ENCODE measurements around the gene STYXL2. TPM values are rescaled to one million over a fixed set of nuclear protein-coding genes. Genes with fewer than 3 reads are reported as not detected.
A peak's percentile ranks its signal among the peaks of the same experiment; 100 is the strongest.

The STYXL2 gene
- total and polyA plus RNA-seq, 2 of the 8 experiments (the other 6 are each of a cell fraction or from before 2014, with no cell fraction given): 0.09 to 0.22 TPM

DNA sequence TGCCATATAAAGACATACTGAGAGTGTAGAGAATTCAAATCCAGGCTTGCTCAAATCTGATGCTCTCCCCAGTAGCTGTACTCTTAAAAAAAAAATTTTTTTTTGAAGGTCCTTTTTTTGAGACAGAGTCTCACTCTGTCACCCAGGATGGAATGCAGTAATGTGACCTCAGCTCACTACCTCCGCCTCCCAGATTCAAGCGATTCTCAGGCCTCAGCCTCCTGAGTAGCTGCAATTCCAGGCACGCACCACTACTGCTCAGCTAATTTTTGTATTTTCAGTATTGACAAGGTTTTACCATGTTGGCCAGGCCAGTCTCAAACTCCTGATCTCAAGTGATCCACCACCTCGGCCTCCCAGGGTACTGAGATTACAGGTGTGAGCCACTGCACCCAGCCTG, 28.7 kb downstream of the STYXL2 start:
- FAIRE-seq (no peak), DNase-seq (ENCODE audit: low read depth in 1 of 2, low spot score in 2 of 2) (peak in 1 of 2 experiments; percentile 41)
- H2BK5ac ChIP-seq (ENCODE audit: low read depth, low read length): no peak overlapping the region
- H3K4me2 ChIP-seq (ENCODE audit: insufficient read depth in 1 of 2, low read depth in 2 of 2, low read length in 2 of 2): peak overlapping the region in 1 of 2 experiments; percentile 79; a peak in 2 of 4 replicates
- no peaks in the 10 kb centered on the region for H3K9me3 ChIP-seq (ENCODE audit: insufficient read depth in 2 of 2, low read depth in 1 of 2, low read length in 1 of 2)
- no peak overlapping the region for H3K23ac ChIP-seq (ENCODE audit: insufficient read length)
- no peak overlapping the region for H3K4ac ChIP-seq (replicated peaks; ENCODE audit: insufficient read length, low read depth, low read length)
- H2BK12ac ChIP-seq (ENCODE audit: low read depth, low read length): no peak overlapping the region
- no peak overlapping the region for H3K9ac ChIP-seq (replicated peaks in 1 of 4; ENCODE audit: extremely low read depth in 1 of 4, low read depth in 3 of 4, low read length in 3 of 4)
- H2AFZ ChIP-seq (ENCODE audit: low read length): no peak overlapping the region
- no peak overlapping the region for H3K27ac ChIP-seq (ENCODE audit: low read depth, low read length)
- H3K23me2 ChIP-seq (ENCODE audit: low read depth, low read length): peaks cover 7% of the 10 kb centered on the region
- no peak overlapping the region for H4K5ac ChIP-seq (ENCODE audit: insufficient read length, low read depth, low read length)
- H3K79me2 ChIP-seq (ENCODE audit: control insufficient read depth in 1 of 2, insufficient read depth in 2 of 2, low read length in 2 of 2): no peaks in the 10 kb centered on the region
- peak overlapping the region; percentile 52; the same call in 1 of the 2 replicates for H2BK20ac ChIP-seq (ENCODE audit: low read length)
- no peak overlapping the region for H2BK15ac ChIP-seq (ENCODE audit: low read length)
- ChIA-PET CTCF (ENCODE audit: partially characterized antibody) (interaction anchor here (0.8 to 8.0 kb wide), 12 partner anchors 11 to 212 kb away, joined by 3 to 81 read pairs (median 4); partner anchors contain the start of gene STYXL2), POLR2A (ENCODE audit: partially characterized antibody) (no interaction called here)
- H4K20me1 ChIP-seq (replicated peaks in 1 of 2; ENCODE audit: control insufficient read depth in 1 of 2, insufficient read depth in 2 of 2, low read length in 2 of 2): no peaks in the 10 kb centered on the region
- no peak overlapping the region for H3K56ac ChIP-seq (replicated peaks; ENCODE audit: insufficient read length, low read depth, low read length)
- 70% methylated on average over 4 of the region's 4 CpGs; no CpG with 5 or more reads in 1 of the 2 experiments for WGBS, 2 experiments (ENCODE audit: extremely low coverage in 1 of 2, insufficient coverage in 1 of 2, insufficient read length in 1 of 2, insufficient replicate concordance in 2 of 2, low coverage in 1 of 2, low lambda C conversion rate in 2 of 2, missing lambda C conversion rate in 1 of 2)
- H3K36me3 ChIP-seq (ENCODE audit: control insufficient read depth in 2 of 4, insufficient read depth in 4 of 4, low read length in 3 of 4): no peaks in the 10 kb centered on the region
- no peak overlapping the region for H4K8ac ChIP-seq (ENCODE audit: extremely low read depth, insufficient read depth, low read length)
- H3K79me1 ChIP-seq (ENCODE audit: low read depth, low read length): no peaks in the 10 kb centered on the region
- no peak overlapping the region for H4K91ac ChIP-seq (replicated peaks; ENCODE audit: insufficient read length, low read length)
- no peak overlapping the region for H3K14ac ChIP-seq (ENCODE audit: insufficient read length)
- peaks cover 0 to 11% (median 3%) of the 10 kb centered on the region in 4 experiments; a peak in 5 of 7 replicates for H3K4me1 ChIP-seq (replicated peaks in 1 of 4; ENCODE audit: control insufficient read depth in 3 of 4, insufficient read depth in 4 of 4, low read length in 3 of 4)
- H3K27me3 ChIP-seq (replicated peaks in 1 of 4; ENCODE audit: control insufficient read depth in 3 of 4, extremely low read depth in 1 of 4, insufficient read depth in 3 of 4, low read length in 3 of 4): no peaks in the 10 kb centered on the region; a peak in 2 of 7 replicates
- no peak overlapping the region for H3K18ac ChIP-seq (ENCODE audit: extremely low read depth, low read length)
- TF ChIP-seq KDM1A (IDR thresholded peaks at IDR 0.05; ENCODE audit: borderline replicate concordance, low read length) (no peak), CREB1 (IDR thresholded peaks at IDR 0.05) (no peak), JUN (IDR thresholded peaks at IDR 0.05; ENCODE audit: low read depth, low read length) (no peak), RFX5 (IDR thresholded peaks at IDR 0.05; ENCODE audit: borderline replicate concordance, low read depth, low read length) (no peak), JUND (IDR thresholded peaks at IDR 0.05; ENCODE audit: low read length) (no peak), CTBP2 (IDR thresholded peaks at IDR 0.05; ENCODE audit: borderline replicate concordance, insufficient read depth, insufficient read length, low read length) (no peak), POU5F1 (IDR thresholded peaks at IDR 0.05; ENCODE audit: low read depth, low read length) (no peak), KDM5A (IDR thresholded peaks at IDR 0.05; ENCODE audit: low read length) (no peak)
- no peak overlapping the region for H2BK120ac ChIP-seq (replicated peaks; ENCODE audit: low read depth, low read length)
- H3K4me3 ChIP-seq (ENCODE audit: extremely low read depth in 1 of 4, insufficient read depth in 2 of 4, low read depth in 3 of 4, low read length in 4 of 4): no peak overlapping the region
- 0 out of 2 replicates have a peak overlapping the region, but pooled peaks have one; percentile 55 for H2AK5ac ChIP-seq (ENCODE audit: low read depth, low read length)
